ENCODE data around the gene JMJD7. TPM values are rescaled to one million over a fixed set of nuclear protein-coding genes. Genes with fewer than 3 reads are reported as not detected.

The JMJD7 gene
- total RNA-seq, 3 donors from 2014 or later: 7.8 to 20.8 (median 8.8) TPM

DNA sequence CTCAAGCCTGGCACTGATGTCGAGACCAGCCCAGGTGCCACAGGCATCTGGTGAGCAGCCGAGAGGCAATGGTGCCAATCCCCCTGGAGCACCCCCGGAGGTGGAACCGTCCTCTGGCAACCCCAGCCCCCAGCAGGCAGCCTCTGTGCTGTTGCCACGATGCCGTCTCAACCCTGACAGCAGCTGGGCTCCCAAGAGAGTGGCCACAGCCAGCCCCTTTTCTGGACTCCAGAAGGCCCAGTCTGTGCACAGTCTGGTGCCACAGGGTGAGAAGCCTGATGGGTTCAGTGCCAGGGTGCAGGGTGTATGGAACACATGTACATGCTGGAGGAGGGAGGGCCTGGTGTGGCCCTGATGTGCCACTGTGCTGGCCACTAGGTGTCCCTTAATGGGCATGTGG lies 4.9 kb upstream of the JMJD7 start:
- H3K27ac ChIP-seq: no peak overlapping the region
- H3K4me1 ChIP-seq: no peaks in the 10 kb centered on the region
- H3K36me3 ChIP-seq: no peaks in the 10 kb centered on the region
- H3K27me3 ChIP-seq: no peaks in the 10 kb centered on the region
- TF ChIP-seq POLR2AphosphoS5 (IDR thresholded peaks at IDR 0.05): no peak
- TF ChIP-seq, protein P1, sequence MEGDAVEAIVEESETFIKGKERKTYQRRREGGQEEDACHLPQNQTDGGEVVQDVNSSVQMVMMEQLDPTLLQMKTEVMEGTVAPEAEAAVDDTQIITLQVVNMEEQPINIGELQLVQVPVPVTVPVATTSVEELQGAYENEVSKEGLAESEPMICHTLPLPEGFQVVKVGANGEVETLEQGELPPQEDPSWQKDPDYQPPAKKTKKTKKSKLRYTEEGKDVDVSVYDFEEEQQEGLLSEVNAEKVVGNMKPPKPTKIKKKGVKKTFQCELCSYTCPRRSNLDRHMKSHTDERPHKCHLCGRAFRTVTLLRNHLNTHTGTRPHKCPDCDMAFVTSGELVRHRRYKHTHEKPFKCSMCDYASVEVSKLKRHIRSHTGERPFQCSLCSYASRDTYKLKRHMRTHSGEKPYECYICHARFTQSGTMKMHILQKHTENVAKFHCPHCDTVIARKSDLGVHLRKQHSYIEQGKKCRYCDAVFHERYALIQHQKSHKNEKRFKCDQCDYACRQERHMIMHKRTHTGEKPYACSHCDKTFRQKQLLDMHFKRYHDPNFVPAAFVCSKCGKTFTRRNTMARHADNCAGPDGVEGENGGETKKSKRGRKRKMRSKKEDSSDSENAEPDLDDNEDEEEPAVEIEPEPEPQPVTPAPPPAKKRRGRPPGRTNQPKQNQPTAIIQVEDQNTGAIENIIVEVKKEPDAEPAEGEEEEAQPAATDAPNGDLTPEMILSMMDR (IDR thresholded peaks at IDR 0.05): no peak
- TF ChIP-seq POLR2A (IDR thresholded peaks at IDR 0.05): no peak
- H3K9me3 ChIP-seq: no peaks in the 10 kb centered on the region
- no peak overlapping the region for H3K4me3 ChIP-seq
- intact Hi-C loops (cut with DNase I; ENCODE audit: low total_unique reads): no loop called here
- DNase-seq (ENCODE audit: low spot score in 2 of 2): no peak

DNA sequence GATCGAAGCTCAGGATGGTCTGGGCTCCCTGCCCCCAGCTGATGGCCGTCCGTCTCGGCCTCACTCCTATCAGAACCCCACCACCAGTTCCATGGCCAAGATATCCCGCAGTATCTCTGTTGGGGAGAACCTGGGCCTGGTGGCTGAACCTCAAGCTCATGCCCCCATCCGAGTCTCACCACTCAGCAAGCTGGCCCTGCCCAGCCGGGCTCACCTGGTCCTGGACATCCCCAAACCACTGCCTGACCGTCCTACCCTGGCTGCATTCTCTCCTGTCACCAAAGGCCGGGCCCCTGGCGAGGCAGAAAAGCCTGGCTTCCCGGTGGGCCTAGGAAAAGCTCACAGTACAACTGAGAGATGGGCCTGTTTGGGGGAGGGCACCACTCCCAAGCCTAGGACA lies 4.4 kb upstream of the JMJD7 start:
- no peaks in the 10 kb centered on the region for H3K36me3 ChIP-seq
- no peaks in the 10 kb centered on the region for H3K27me3 ChIP-seq
- no peaks in the 10 kb centered on the region for H3K9me3 ChIP-seq
- no peaks in the 10 kb centered on the region for H3K4me1 ChIP-seq
- no peak overlapping the region for H3K4me3 ChIP-seq
- no peak for DNase-seq (ENCODE audit: low spot score in 2 of 2)
- no peak overlapping the region for H3K27ac ChIP-seq
- TF ChIP-seq POLR2AphosphoS5 (IDR thresholded peaks at IDR 0.05) (no peak), POLR2A (IDR thresholded peaks at IDR 0.05) (no peak)
- TF ChIP-seq, protein P1 (IDR thresholded peaks at IDR 0.05): no peak
- intact Hi-C loops (cut with DNase I; ENCODE audit: low total_unique reads): no loop called here

DNA sequence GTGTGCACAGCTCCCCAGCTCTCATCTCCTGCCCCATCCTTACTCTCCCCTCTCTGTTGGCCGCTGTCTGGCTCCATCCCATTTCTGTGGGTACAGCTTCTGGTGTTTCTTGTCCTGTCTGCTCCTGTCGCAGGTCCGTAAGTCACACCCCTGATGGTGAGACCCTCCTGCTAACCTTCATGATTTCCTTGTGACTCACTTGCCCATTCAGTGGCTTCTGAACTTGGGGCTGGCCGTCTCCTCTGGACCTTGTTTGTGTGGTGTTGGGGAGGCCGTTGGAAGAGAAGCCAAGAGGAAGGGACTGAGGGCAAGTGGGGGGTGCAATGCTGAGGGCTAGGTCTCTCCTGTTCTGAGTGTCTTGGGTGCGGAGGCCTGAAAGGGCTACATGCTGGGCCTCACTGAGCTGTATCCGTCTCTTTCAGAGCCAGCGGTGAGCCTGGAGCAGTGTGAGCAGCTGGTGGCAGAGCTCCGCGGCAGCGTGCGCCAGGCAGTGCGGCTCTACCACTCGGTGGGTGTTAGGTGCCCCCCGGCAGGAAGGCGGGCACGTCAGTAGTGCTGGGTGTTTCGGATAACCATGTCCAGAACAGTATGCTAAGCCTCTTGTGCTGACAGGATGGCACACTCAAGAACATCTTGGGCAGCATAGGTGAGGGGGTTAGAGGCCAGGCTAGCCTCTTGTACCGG lies 3.7 kb upstream of the JMJD7 start:
- intact Hi-C loops (cut with DNase I; ENCODE audit: low total_unique reads): no loop called here
- H3K36me3 ChIP-seq: no peaks in the 10 kb centered on the region
- no peaks in the 10 kb centered on the region for H3K4me1 ChIP-seq
- H3K27me3 ChIP-seq: no peaks in the 10 kb centered on the region
- TF ChIP-seq POLR2AphosphoS5 (IDR thresholded peaks at IDR 0.05) (no peak), POLR2A (IDR thresholded peaks at IDR 0.05) (no peak)
- TF ChIP-seq, protein P1 (IDR thresholded peaks at IDR 0.05): no peak
- H3K27ac ChIP-seq: no peak overlapping the region
- H3K9me3 ChIP-seq: no peaks in the 10 kb centered on the region
- no peak overlapping the region for H3K4me3 ChIP-seq
- no peak for DNase-seq (ENCODE audit: low spot score in 2 of 2)

DNA sequence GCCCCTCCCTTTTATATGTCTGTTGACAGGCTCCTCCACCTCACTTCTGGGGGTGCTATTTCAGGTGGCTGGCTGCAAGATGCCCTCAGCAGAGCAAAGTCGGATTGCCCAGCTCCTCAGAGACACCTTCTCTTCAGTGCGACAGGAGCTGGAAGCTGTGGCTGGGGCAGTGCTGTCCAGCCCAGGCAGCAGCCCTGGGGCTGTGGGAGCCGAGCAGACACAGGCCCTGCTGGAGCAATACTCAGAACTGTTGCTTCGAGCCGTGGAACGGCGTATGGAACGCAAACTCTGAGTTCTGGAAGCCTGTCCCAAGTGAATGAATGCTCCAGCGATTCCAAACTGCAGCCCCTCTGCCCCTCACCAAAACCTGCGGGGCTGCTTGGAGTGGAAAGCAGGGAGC lies 2.7 kb upstream of the JMJD7 start:
- H3K27me3 ChIP-seq: no peaks in the 10 kb centered on the region
- H3K9me3 ChIP-seq: no peaks in the 10 kb centered on the region
- intact Hi-C loops (cut with DNase I; ENCODE audit: low total_unique reads): no loop called here
- no peaks in the 10 kb centered on the region for H3K36me3 ChIP-seq
- H3K4me3 ChIP-seq: no peak overlapping the region
- no peaks in the 10 kb centered on the region for H3K4me1 ChIP-seq
- H3K27ac ChIP-seq: no peak overlapping the region
- no peak for TF ChIP-seq POLR2A (IDR thresholded peaks at IDR 0.05)
- TF ChIP-seq, protein P1 (IDR thresholded peaks at IDR 0.05): no peak
- no peak for TF ChIP-seq POLR2AphosphoS5 (IDR thresholded peaks at IDR 0.05)
- no peak for DNase-seq (ENCODE audit: low spot score in 2 of 2)

DNA sequence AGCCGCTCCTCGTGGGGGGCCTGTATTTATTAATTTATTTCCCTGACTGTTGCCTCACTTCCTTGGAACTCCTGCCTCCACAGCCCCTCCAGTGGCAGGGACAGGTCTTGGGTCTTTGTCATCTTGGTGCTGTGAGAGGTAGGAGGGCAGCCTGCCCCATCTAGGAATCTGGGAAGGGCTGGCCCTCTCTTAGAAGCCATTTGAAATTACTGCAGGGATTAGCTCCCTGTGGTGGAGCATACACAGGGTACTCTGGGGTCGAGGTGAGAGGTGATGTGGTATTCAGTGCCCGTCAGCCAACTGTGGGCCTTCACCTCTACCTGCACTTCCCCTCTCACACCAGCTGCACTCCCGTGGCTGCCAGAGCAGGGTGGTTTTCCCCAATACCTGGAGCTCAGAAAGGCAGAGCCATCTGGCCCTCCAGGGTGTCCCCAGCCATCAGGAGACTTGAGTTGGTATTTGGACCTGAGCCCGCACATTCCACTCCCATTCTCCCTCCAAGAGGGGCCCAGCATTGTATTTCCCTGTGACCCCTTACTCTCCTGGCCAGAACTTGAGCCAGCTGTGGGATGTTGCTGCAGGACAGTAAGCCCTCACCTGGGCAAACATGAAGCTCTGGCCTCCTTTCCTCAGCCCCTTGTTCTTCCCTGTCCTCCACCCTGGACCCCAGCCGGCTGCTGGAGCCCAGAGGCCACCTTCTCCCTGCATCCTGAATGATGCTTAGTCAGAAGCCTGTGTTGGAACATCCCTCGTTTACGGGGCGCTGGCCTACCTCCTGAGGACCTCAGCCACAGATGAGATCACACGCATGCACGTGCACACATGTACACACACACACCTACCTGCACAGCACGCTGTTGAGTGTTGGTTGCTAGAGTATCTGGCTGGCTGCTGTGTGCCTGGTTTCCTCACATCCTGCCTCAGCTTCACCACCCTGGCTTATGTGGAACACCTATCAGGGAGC lies 2.0 kb upstream of the JMJD7 start:
- no peak for DNase-seq (ENCODE audit: low spot score in 2 of 2)
- Histone ChIP-seq H3K9me3 (no peaks in the 10 kb centered on the region), H3K27me3 (no peaks in the 10 kb centered on the region), H3K4me3 (no peak overlapping the region), H3K4me1 (no peaks in the 10 kb centered on the region), H3K36me3 (no peaks in the 10 kb centered on the region), H3K27ac (no peak overlapping the region)
- no peak for TF ChIP-seq POLR2A (IDR thresholded peaks at IDR 0.05)
- TF ChIP-seq, protein P1 (IDR thresholded peaks at IDR 0.05): no peak
- TF ChIP-seq POLR2AphosphoS5 (IDR thresholded peaks at IDR 0.05): no peak
- intact Hi-C loops (cut with DNase I; ENCODE audit: low total_unique reads): no loop called here

Measured in breast epithelium (tissue), 4 donors.